ENCODE data around the gene FOXO6. TPM values are rescaled to one million over a fixed set of nuclear protein-coding genes. Genes with fewer than 3 reads are reported as not detected.
"Not testable (repeated sequence)": the region's sequence is repeated elsewhere in the genome, so short reads cannot be mapped to it uniquely, and the experiment has no call there.

Gene FOXO6
- total RNA-seq, 1 donor from 2014 or later = 2.6 TPM

DNA sequence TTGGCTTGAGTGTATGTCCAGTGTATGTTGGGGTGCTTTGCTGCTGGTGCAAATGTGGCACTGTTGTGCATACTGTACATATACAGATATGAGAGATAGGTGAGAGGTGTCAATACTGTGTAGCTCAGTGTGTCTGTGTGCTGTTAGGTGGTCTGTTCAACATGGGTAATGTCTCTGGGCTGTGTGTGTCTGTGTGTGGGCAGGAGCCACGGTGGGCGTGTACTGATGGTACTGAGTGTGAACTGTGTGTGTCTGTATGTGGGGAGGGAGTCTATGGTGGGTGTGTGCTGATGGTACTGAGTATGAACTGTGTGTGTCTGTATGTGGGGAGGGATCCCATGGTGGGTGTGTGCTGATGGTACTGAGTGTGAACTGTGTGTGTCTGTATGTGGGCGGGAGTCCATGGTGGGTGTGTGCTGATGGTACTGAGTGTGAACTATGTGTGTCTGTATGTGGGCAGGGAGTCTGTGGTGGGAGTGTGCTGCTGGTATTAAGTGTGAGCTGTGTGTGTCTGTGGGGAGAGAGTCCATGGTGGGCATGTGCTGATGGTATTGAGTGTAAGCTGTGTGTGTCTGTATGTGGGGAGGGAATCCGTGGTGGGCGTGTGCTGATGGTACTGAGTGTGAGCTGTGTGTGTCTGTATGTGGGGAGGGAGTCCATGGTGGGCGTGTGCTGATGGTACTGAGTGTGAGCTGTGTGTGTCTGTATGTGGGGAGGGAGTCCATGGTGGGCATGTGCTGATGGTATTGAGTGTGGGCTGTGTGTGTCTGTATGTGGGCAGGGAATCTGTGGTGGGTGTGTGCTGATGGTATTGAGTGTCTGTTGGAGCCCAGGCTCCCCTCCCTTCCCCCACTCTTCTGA is 32.2 kb upstream of the FOXO6 start:
- Histone ChIP-seq H3K36me3 (ENCODE audit: control insufficient read depth in 3 of 3, insufficient read depth in 3 of 3, low read length in 3 of 3) (no peaks in the 10 kb centered on the region), H3K27ac (ENCODE audit: low read depth, low read length) (no peak overlapping the region), H3K9ac (ENCODE audit: low read depth in 1 of 3, low read length in 3 of 3) (no peak overlapping the region), H3K4me3 (ENCODE audit: low read length in 3 of 3) (no peak overlapping the region), H3K27me3 (ENCODE audit: control insufficient read depth in 3 of 3, insufficient read depth in 3 of 3, low read length in 3 of 3) (no peaks in the 10 kb centered on the region), H3K4me1 (ENCODE audit: control insufficient read depth in 3 of 3, insufficient read depth in 3 of 3, low read length in 3 of 3) (no peaks in the 10 kb centered on the region), H3K9me3 (ENCODE audit: control insufficient read depth in 3 of 3, low read length in 3 of 3) (no peaks in the 10 kb centered on the region)

DNA sequence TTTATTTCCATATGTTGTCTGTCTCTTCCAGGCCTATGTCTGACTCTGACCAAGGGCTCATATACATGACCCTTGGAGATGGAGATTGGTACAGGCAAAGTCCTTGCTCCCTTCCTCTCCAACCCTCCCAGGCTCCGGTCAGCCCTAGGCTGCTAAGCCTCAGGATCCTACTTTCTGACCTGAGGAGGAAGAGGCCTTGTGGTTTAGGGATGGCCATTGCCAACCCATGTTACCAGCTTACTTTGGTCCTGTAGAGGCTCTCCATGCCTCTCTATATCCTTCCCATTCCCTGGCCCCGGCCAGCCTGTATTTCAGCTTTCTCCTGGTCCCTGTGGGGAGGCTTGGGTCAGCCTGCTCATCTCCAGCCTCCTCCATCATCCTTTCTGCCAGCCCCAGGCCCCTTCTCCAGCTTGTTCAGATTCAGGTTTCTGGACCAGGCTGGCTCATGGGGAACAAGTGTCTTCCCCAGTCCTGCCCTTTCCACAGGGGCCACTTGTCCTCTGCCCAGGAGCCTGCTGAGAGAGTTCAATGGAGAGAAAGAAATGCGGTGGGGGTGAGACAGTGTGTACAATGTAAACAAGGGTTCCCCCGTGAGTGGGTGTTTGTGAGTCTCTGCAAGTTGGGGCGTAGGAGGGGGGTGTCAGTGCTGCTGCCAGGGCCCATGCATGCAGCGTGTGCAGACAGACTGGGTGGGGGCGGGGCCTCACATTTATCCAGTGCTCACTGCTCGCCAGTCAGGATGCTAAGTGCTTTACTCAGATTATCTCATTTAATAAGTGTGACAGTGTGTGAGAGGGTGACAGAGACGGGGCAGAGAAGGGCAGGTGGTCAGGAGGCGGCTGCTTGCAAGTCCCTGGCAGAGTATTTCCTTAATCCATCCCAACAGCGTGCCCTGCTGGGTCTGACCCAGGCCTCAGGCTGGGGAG is 31.3 kb upstream of the FOXO6 start:
- H3K36me3 ChIP-seq (ENCODE audit: control insufficient read depth in 3 of 3, insufficient read depth in 3 of 3, low read length in 3 of 3) = no peaks in the 10 kb centered on the region
- H3K9me3 ChIP-seq (ENCODE audit: control insufficient read depth in 3 of 3, low read length in 3 of 3) = no peaks in the 10 kb centered on the region
- no peak overlapping the region for H3K27ac ChIP-seq (ENCODE audit: low read depth, low read length)
- no peaks in the 10 kb centered on the region for H3K4me1 ChIP-seq (ENCODE audit: control insufficient read depth in 3 of 3, insufficient read depth in 3 of 3, low read length in 3 of 3)
- no peak overlapping the region for H3K4me3 ChIP-seq (ENCODE audit: low read length in 3 of 3)
- no peaks in the 10 kb centered on the region for H3K27me3 ChIP-seq (ENCODE audit: control insufficient read depth in 3 of 3, insufficient read depth in 3 of 3, low read length in 3 of 3)
- no peak overlapping the region for H3K9ac ChIP-seq (ENCODE audit: low read depth in 1 of 3, low read length in 3 of 3)

DNA sequence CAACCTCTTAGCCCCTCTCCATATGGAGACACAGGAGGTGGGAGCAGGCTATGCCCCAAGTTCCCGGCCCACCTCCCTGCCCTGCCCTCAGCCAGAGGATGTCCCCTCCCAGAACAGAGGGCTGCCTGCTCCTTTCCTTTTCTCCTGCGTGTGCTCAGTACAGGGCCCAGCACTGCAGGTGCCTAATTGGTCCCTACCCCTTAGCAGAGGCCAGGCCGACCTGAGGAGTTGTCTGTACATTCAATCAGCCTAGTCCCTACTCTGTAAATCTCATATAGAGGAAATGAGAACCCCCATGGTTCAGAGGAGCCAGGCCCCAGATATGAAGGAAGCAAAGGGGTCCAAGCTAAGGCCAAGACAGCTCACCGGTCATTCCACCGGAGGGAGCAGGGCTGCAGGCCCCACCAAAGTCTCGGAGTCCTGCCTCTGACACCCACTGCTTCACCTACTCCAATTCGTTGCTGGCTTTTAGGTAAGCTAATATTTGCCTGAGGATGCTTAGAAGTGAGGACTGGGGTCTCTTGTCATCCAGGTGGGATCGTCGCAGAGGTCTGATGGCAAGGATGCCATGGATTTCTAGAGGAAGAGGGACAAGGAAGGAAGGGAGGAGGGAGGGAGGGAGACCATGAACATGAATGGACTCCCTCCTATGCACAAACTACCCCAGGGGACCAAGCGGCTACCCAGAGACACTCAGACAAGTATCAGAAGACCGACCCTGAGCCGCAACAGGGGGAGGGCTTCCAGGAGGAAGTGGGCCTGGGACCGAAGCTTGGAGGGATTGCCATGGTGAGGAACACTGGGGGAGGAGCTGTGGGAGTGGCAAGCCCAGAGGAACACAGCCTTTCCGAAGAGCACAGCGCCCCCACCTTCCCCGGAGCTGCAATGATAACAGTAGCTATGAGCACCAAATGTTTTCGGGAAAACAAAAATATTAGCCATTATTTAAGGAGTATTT is 30.4 kb upstream of the FOXO6 start:
- Histone ChIP-seq H3K4me1 (ENCODE audit: control insufficient read depth in 3 of 3, insufficient read depth in 3 of 3, low read length in 3 of 3) (no peaks in the 10 kb centered on the region), H3K36me3 (ENCODE audit: control insufficient read depth in 3 of 3, insufficient read depth in 3 of 3, low read length in 3 of 3) (no peaks in the 10 kb centered on the region), H3K27ac (ENCODE audit: low read depth, low read length) (no peak overlapping the region), H3K9ac (ENCODE audit: low read depth in 1 of 3, low read length in 3 of 3) (peak overlapping the region in 1 of 3 donors; percentile 16), H3K4me3 (ENCODE audit: low read length in 3 of 3) (no peak overlapping the region), H3K9me3 (ENCODE audit: control insufficient read depth in 3 of 3, low read length in 3 of 3) (no peaks in the 10 kb centered on the region), H3K27me3 (ENCODE audit: control insufficient read depth in 3 of 3, insufficient read depth in 3 of 3, low read length in 3 of 3) (no peaks in the 10 kb centered on the region)

DNA sequence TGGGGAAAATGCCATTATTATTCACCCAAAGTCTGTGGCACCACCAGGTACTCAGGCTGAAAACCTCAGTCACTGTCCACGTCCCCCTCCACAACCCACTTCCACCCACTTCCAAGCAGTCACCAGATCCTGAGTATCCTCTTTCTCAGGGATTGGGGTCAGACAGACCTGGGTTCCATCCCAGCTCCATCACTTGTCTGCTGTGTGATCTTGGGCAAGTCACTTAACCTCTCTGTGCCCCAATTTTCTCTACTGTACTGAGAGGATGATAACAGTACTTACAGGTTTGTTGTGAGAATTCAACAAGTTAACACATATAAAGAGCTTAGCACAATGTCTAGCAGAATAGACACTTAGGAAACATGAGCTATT is 29.7 kb upstream of the FOXO6 start:
- H3K9ac ChIP-seq (ENCODE audit: low read depth in 1 of 3, low read length in 3 of 3) = no peak overlapping the region
- no peaks in the 10 kb centered on the region for H3K27me3 ChIP-seq (ENCODE audit: control insufficient read depth in 3 of 3, insufficient read depth in 3 of 3, low read length in 3 of 3)

DNA sequence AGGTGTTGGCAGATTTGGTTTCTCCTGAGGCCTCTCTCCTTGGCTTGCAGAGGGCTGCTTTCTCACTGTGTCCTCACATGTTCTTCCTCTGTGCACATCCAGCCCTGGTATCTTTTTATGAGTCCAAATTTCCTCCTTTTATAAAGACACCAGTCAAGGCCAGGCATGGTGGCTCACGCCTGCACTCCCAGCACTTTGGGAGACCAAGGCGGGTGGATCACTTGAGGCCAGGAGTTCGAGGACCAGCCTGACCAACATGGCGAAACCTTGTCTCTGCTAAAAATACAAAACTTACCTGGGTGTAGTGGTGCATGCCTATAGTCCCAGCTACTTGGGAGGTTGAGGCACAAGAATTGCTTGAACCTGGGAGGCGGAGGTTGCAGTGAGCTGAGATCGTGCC is 29.1 kb upstream of the FOXO6 start:
- H3K9me3 ChIP-seq (ENCODE audit: control insufficient read depth in 3 of 3, low read length in 3 of 3); H3K4me3 ChIP-seq (ENCODE audit: low read length in 3 of 3); H3K4me1 ChIP-seq (ENCODE audit: control insufficient read depth in 3 of 3, insufficient read depth in 3 of 3, low read length in 3 of 3); H3K27me3 ChIP-seq (ENCODE audit: control insufficient read depth in 3 of 3, insufficient read depth in 3 of 3, low read length in 3 of 3); H3K27ac ChIP-seq (ENCODE audit: low read depth, low read length); H3K9ac ChIP-seq (ENCODE audit: low read depth in 1 of 3, low read length in 3 of 3); H3K36me3 ChIP-seq (ENCODE audit: control insufficient read depth in 3 of 3, insufficient read depth in 3 of 3, low read length in 3 of 3): not testable (repeated sequence)

More for the DNA sequence above, 29.7 kb upstream of the FOXO6 start:
- Histone ChIP-seq H3K27ac (ENCODE audit: low read depth, low read length) (no peak overlapping the region), H3K4me1 (ENCODE audit: control insufficient read depth in 3 of 3, insufficient read depth in 3 of 3, low read length in 3 of 3) (no peaks in the 10 kb centered on the region), H3K4me3 (ENCODE audit: low read length in 3 of 3) (no peak overlapping the region), H3K9me3 (ENCODE audit: control insufficient read depth in 3 of 3, low read length in 3 of 3) (no peaks in the 10 kb centered on the region), H3K36me3 (ENCODE audit: control insufficient read depth in 3 of 3, insufficient read depth in 3 of 3, low read length in 3 of 3) (no peaks in the 10 kb centered on the region)

DNA sequence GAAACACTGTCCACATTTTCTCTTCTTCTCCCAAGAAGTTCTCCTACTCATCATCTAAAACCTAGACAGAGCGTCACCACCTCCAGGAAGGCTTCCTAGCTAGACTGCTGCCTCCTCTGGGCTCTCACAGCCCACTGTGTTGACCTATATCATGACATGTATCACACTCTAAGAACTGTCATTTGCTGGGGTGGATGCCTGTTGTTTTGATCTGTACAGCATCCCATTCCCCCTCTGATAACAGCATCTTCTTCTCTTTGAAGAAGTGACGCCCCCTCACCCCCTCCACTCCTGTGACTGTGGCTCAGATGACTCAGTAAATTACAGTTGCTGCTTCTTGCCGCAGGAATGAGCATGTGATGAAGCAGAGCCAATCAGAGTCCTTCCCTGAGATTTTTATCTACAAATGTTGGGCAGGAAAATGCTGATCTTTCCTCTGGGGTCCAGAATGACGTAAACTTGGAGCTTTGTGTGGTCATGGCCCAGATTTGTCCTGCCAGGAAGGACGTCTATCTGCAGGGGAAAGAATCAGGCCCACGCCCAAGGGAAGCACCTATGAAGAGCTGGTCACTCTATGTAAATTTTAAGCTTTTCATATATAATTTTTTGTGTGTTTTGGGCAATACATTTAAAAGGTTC is 28.0 kb upstream of the FOXO6 start:
- Histone ChIP-seq H3K36me3 (ENCODE audit: control insufficient read depth in 3 of 3, insufficient read depth in 3 of 3, low read length in 3 of 3) (no peaks in the 10 kb centered on the region), H3K4me3 (ENCODE audit: low read length in 3 of 3) (no peak overlapping the region), H3K27ac (ENCODE audit: low read depth, low read length) (no peak overlapping the region), H3K4me1 (ENCODE audit: control insufficient read depth in 3 of 3, insufficient read depth in 3 of 3, low read length in 3 of 3) (no peaks in the 10 kb centered on the region), H3K27me3 (ENCODE audit: control insufficient read depth in 3 of 3, insufficient read depth in 3 of 3, low read length in 3 of 3) (no peaks in the 10 kb centered on the region), H3K9ac (ENCODE audit: low read depth in 1 of 3, low read length in 3 of 3) (no peak overlapping the region), H3K9me3 (ENCODE audit: control insufficient read depth in 3 of 3, low read length in 3 of 3) (no peaks in the 10 kb centered on the region)

DNA sequence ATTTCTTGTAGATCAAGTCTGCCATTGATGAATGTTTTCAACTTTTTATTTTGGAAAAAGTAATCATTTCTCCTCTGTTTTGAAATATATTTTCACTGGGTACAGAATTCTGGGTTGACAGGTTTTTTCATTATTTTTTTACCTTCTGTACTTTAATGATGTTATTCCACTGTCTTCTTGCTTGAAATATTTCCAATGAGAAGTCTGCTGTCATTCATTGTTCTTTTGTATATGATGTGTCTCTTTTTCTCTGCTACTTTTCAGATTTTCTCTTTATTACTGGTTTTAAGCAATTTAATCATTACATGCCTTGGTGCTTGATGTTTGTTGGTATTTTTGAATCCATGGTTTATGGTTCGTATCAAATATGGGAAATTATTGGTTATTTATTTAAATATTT is 22.4 kb upstream of the FOXO6 start:
- H3K36me3 ChIP-seq (ENCODE audit: control insufficient read depth in 3 of 3, insufficient read depth in 3 of 3, low read length in 3 of 3) = no peaks in the 10 kb centered on the region
- no peaks in the 10 kb centered on the region for H3K9me3 ChIP-seq (ENCODE audit: control insufficient read depth in 3 of 3, low read length in 3 of 3)
- H3K4me3 ChIP-seq (ENCODE audit: low read length in 3 of 3) = no peak overlapping the region
- no peak overlapping the region for H3K9ac ChIP-seq (ENCODE audit: low read depth in 1 of 3, low read length in 3 of 3)
- peaks cover 17 to 23% (median 23%) of the 10 kb centered on the region in 3 donors for H3K4me1 ChIP-seq (ENCODE audit: control insufficient read depth in 3 of 3, insufficient read depth in 3 of 3, low read length in 3 of 3)
- no peak overlapping the region for H3K27ac ChIP-seq (ENCODE audit: low read depth, low read length)
- H3K27me3 ChIP-seq (ENCODE audit: control insufficient read depth in 3 of 3, insufficient read depth in 3 of 3, low read length in 3 of 3) = no peaks in the 10 kb centered on the region

DNA sequence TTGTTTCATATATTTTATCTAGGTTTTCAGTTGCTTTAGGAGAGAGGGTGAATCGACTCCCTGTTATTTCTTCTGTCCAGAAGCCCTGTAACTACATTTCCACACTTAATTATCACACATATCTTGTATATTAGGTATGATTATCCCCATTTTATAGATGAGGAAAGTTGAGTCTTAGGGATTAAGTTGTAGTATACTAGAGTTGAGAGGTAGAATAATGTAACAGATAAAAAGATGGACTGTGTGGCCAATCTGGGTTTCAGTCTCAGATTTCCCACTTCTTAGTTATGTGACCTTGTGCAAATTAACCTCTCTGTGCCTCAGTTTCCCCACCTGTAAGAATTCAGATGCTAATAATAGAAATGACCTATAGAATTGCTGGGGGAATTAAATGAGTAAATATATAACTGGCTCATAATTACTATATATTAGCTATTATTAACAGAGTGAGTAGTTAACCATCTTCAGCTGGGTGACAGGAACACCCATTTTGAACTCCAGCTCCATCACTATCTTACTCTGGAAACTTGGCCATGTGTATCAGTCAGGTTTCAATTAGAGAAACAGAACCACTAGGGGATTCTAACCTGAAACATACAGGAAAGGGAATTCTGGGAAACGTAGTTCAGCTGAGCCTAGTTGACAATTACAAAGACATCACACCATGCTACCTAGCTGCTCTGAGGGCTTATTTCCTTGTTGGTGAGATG is 20.4 kb upstream of the FOXO6 start:
- no peak overlapping the region for H3K4me3 ChIP-seq (ENCODE audit: low read length in 3 of 3)
- no peaks in the 10 kb centered on the region for H3K36me3 ChIP-seq (ENCODE audit: control insufficient read depth in 3 of 3, insufficient read depth in 3 of 3, low read length in 3 of 3)
- H3K27ac ChIP-seq (ENCODE audit: low read depth, low read length) = peak overlapping the region; percentile 93
- H3K9ac ChIP-seq (ENCODE audit: low read depth in 1 of 3, low read length in 3 of 3) = no peak overlapping the region
- H3K27me3 ChIP-seq (ENCODE audit: control insufficient read depth in 3 of 3, insufficient read depth in 3 of 3, low read length in 3 of 3) = no peaks in the 10 kb centered on the region
- H3K9me3 ChIP-seq (ENCODE audit: control insufficient read depth in 3 of 3, low read length in 3 of 3) = no peaks in the 10 kb centered on the region
- H3K4me1 ChIP-seq (ENCODE audit: control insufficient read depth in 3 of 3, insufficient read depth in 3 of 3, low read length in 3 of 3) = peaks cover 17 to 32% (median 29%) of the 10 kb centered on the region in 3 donors

DNA sequence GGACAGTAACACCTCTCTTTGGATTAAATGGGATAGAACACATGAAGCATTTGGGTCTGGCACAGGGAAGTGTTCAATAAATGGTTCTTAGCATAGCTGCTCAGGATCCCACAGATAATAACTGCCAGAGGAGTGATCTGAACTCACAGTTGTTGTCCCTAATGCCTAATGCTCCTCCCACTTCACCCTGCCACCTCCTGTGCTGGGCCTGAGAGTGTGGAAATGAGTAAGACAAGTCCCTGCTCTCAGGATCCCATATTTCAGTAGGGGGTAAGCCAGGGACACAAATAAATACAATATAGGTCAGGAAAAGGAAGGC is 19.9 kb upstream of the FOXO6 start:
- H3K4me3 ChIP-seq (ENCODE audit: low read length in 3 of 3) = no peak overlapping the region
- no peaks in the 10 kb centered on the region for H3K9me3 ChIP-seq (ENCODE audit: control insufficient read depth in 3 of 3, low read length in 3 of 3)
- H3K9ac ChIP-seq (ENCODE audit: low read depth in 1 of 3, low read length in 3 of 3) = no peak overlapping the region
- H3K27ac ChIP-seq (ENCODE audit: low read depth, low read length) = peak overlapping the region; percentile 93
- H3K4me1 ChIP-seq (ENCODE audit: control insufficient read depth in 3 of 3, insufficient read depth in 3 of 3, low read length in 3 of 3) = peaks cover 17 to 32% (median 29%) of the 10 kb centered on the region in 3 donors
- no peaks in the 10 kb centered on the region for H3K27me3 ChIP-seq (ENCODE audit: control insufficient read depth in 3 of 3, insufficient read depth in 3 of 3, low read length in 3 of 3)
- no peaks in the 10 kb centered on the region for H3K36me3 ChIP-seq (ENCODE audit: control insufficient read depth in 3 of 3, insufficient read depth in 3 of 3, low read length in 3 of 3)

Data from skeletal muscle tissue (tissue), 4 donors.